SK-N-MC (cell line): Measurements from ENCODE around the gene HEPN1.

Source experiments
- EZH2 ChIP-seq: fragments of 200-600 bp; sonication (generic); IDR thresholded peaks from one replicate; pipeline ENCODE4 v1.6.1; 2017; ENCODE audit warnings: antibody characterized with exemption
- POLR2AphosphoS5 ChIP-seq: IDR thresholded peaks from 2 replicates; pipeline ENCODE4 v1.6.1; 2012; ENCODE audit warnings: mild to moderate bottlenecking, low read depth, low read length, borderline replicate concordance

GRCh38 chr11:124945826-124946225 is 26.8 kb downstream of the HEPN1 start:
- TF ChIP-seq EZH2 (no peak), POLR2AphosphoS5 (no peak)
